ENCODE measurements around the gene ALDH1A3. TPM values are rescaled to one million over a fixed set of nuclear protein-coding genes. Genes with fewer than 3 reads are reported as not detected.

The ALDH1A3 gene
- polyA plus RNA-seq, 1 of the 3 experiments (the other 2 are of a cell fraction) = 4.4 TPM

GRCh38 chr15:100863796-100864267, 15.8 kb upstream of the ALDH1A3 start:
- POLR2A ChIA-PET = interaction anchor here (0.6 kb wide), 1 partner anchor 183 kb away, joined by 3 read pairs; no protein-coding TSS in a partner anchor
- no peak overlapping the region for H3K4me2 ChIP-seq

More at GRCh38 chr15:100863796-100864267, 15.8 kb upstream of the ALDH1A3 start:
- Histone ChIP-seq H3K9me3 (no peaks in the 10 kb centered on the region), H3K9ac (no peak overlapping the region), H3F3A (replicated peaks; ENCODE audit: insufficient read depth) (no peaks in the 10 kb centered on the region), H3K4me3 (ENCODE audit: low read depth in 2 of 2, low read length in 1 of 2) (no peak overlapping the region), H3K4me1 (ENCODE audit: control insufficient read depth in 1 of 2, insufficient read depth in 2 of 2, low read depth in 1 of 2, low read length in 1 of 2) (peaks cover 0 to 10% of the 10 kb centered on the region in 2 experiments; a peak in 1 of 4 replicates), H3K27me3 (ENCODE audit: insufficient read depth) (no peaks in the 10 kb centered on the region), H3K27ac (ENCODE audit: low read depth in 2 of 2, low read length in 1 of 2) (no peak overlapping the region), H3K79me2 (ENCODE audit: insufficient read depth) (no peaks in the 10 kb centered on the region), H4K20me1 (ENCODE audit: insufficient read depth) (no peaks in the 10 kb centered on the region), H2AFZ (ENCODE audit: low read depth) (no peak overlapping the region), H3K36me3 (replicated peaks in 1 of 2; ENCODE audit: control insufficient read depth in 1 of 2, insufficient read depth in 2 of 2, low read length in 1 of 2) (no peaks in the 10 kb centered on the region), H3K9me2 (no peaks in the 10 kb centered on the region)
- DNase-seq = no peak
- no peak for TF ChIP-seq JUND (IDR thresholded peaks at IDR 0.05)
- TF ChIP-seq ELF1 (IDR thresholded peaks at IDR 0.05) = no peak
- no peak for TF ChIP-seq EP300 (IDR thresholded peaks at IDR 0.05; ENCODE audit: borderline replicate concordance in 1 of 2, low read depth in 1 of 2, low read length in 1 of 2)
- TF ChIP-seq CHD2 (IDR thresholded peaks at IDR 0.05; ENCODE audit: low read length, partially characterized antibody) = no peak
- TF ChIP-seq PBX3 (IDR thresholded peaks at IDR 0.05) = no peak
- TF ChIP-seq RCOR1 (IDR thresholded peaks at IDR 0.05; ENCODE audit: low read length) = no peak
- TF ChIP-seq TAF1 (IDR thresholded peaks at IDR 0.05; ENCODE audit: borderline replicate concordance, low read depth, low read length) = no peak
- no peak for TF ChIP-seq POLR2AphosphoS5 (IDR thresholded peaks at IDR 0.05; ENCODE audit: low read depth, low read length)
- no peak for TF ChIP-seq GATA2 (CRISPR knock-in tag; IDR thresholded peaks at IDR 0.05)
- no peak for TF ChIP-seq USF2 (IDR thresholded peaks at IDR 0.05; ENCODE audit: borderline replicate concordance, low read depth, low read length)
- TF ChIP-seq, protein P1, sequence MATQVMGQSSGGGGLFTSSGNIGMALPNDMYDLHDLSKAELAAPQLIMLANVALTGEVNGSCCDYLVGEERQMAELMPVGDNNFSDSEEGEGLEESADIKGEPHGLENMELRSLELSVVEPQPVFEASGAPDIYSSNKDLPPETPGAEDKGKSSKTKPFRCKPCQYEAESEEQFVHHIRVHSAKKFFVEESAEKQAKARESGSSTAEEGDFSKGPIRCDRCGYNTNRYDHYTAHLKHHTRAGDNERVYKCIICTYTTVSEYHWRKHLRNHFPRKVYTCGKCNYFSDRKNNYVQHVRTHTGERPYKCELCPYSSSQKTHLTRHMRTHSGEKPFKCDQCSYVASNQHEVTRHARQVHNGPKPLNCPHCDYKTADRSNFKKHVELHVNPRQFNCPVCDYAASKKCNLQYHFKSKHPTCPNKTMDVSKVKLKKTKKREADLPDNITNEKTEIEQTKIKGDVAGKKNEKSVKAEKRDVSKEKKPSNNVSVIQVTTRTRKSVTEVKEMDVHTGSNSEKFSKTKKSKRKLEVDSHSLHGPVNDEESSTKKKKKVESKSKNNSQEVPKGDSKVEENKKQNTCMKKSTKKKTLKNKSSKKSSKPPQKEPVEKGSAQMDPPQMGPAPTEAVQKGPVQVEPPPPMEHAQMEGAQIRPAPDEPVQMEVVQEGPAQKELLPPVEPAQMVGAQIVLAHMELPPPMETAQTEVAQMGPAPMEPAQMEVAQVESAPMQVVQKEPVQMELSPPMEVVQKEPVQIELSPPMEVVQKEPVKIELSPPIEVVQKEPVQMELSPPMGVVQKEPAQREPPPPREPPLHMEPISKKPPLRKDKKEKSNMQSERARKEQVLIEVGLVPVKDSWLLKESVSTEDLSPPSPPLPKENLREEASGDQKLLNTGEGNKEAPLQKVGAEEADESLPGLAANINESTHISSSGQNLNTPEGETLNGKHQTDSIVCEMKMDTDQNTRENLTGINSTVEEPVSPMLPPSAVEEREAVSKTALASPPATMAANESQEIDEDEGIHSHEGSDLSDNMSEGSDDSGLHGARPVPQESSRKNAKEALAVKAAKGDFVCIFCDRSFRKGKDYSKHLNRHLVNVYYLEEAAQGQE (IDR thresholded peaks at IDR 0.05; ENCODE audit: low read depth, low read length) = no peak
- TF ChIP-seq RXRA (IDR thresholded peaks at IDR 0.05; ENCODE audit: borderline replicate concordance, low read depth) = no peak
- no peak for TF ChIP-seq TCF12 (IDR thresholded peaks at IDR 0.05)
- TF ChIP-seq, protein P2, sequence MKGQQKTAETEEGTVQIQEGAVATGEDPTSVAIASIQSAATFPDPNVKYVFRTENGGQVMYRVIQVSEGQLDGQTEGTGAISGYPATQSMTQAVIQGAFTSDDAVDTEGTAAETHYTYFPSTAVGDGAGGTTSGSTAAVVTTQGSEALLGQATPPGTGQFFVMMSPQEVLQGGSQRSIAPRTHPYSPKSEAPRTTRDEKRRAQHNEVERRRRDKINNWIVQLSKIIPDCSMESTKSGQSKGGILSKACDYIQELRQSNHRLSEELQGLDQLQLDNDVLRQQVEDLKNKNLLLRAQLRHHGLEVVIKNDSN (IDR thresholded peaks at IDR 0.05; ENCODE audit: borderline replicate concordance, low read depth) = no peak
- no peak for TF ChIP-seq EZH2phosphoT487 (IDR thresholded peaks at IDR 0.05; ENCODE audit: borderline replicate concordance, low read depth)
- no peak for TF ChIP-seq NRF1 (IDR thresholded peaks at IDR 0.05; ENCODE audit: low read depth, low read length)
- TF ChIP-seq, protein P3, sequence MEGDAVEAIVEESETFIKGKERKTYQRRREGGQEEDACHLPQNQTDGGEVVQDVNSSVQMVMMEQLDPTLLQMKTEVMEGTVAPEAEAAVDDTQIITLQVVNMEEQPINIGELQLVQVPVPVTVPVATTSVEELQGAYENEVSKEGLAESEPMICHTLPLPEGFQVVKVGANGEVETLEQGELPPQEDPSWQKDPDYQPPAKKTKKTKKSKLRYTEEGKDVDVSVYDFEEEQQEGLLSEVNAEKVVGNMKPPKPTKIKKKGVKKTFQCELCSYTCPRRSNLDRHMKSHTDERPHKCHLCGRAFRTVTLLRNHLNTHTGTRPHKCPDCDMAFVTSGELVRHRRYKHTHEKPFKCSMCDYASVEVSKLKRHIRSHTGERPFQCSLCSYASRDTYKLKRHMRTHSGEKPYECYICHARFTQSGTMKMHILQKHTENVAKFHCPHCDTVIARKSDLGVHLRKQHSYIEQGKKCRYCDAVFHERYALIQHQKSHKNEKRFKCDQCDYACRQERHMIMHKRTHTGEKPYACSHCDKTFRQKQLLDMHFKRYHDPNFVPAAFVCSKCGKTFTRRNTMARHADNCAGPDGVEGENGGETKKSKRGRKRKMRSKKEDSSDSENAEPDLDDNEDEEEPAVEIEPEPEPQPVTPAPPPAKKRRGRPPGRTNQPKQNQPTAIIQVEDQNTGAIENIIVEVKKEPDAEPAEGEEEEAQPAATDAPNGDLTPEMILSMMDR (IDR thresholded peaks at IDR 0.05) = no peak
- TF ChIP-seq YY1 (IDR thresholded peaks at IDR 0.05; ENCODE audit: low read depth) = no peak
- no peak for TF ChIP-seq NFIC (IDR thresholded peaks at IDR 0.05; ENCODE audit: borderline replicate concordance)
- WGBS (ENCODE audit: low lambda C conversion rate) = 83% methylated on average over 15 of the region's 15 CpGs
- CTCF ChIA-PET = interaction anchor here (0.9 to 2.3 kb wide), 3 partner anchors 9 to 192 kb away, joined by 3 to 16 read pairs (median 7); no protein-coding TSS in a partner anchor
